GM19351 (cell line): ENCODE measurements around the gene MTERF4.

Experiments
- ATAC-seq: cut with Tn5 transposase; IDR thresholded peaks from one replicate; pipeline ENCODE4 v1.9.1; 2021; ENCODE audit warnings: mild to moderate bottlenecking, moderate library complexity; ENCODE audit not compliant: unreplicated experiment

Gene MTERF4

DNA sequence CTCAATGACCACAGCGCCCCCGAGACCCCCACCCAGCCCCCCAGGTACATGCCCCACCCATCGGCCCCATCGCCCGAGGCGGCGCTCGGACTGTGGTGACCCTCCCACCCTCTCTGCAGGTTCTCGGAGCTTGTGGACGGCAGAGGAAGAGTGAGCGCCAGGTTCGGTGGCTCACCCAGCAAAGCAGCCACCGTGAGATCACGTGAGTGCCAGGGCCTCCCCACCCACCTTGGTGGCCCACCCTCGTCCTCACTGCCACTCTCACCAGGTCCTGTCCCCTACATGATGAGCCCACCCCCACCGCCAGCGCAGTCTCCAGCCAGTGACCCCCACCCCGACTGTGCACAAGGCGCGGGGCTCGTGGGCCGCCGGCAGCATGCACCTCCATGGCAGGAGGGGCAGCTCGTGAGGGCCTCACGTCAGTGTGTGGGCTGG lies 30.4 kb downstream of the MTERF4 start:
- ATAC-seq: no peak

DNA sequence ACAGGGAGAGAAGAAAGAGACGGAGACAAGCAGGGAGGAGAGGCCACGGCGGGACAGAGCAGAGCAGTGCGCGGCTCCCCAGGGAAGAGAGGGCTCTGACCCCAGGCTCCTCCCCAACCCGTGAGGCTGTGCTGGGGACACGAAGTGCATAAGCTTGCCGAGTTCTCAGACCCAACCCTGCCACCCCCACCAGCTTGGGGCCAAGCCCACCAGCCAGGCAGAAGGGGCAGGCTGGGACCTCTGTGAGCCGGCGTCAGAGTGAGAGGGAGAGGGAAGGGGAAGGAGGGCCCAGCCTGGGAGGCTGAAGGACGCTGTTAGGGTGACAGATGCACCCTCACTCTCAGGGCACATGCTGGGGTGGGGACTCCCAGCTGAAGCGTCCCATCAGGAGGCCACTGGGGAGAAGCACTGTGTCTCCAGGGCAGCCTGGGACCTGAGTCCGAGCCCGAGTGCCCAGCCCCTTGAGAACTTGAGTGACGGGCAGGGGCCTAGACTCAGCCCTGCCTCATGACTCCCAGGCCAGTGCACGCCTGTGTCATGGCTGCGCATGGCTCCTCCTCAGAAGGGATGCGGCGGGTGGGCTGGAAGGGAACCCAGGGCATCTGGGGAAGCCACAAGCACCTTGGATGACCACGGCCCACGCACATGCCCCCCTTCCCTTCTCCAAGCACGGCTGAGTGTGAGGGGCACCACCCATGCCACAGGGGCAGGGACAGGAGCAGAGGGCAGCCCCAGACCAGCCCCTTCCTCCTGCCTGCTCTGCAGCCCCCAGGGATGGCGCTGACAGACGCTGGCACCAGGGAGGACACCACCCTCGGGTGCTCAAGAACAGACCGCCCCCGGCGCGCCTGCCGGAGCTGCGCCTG lies 31.0 kb downstream of the MTERF4 start:
- ATAC-seq: no peak

DNA sequence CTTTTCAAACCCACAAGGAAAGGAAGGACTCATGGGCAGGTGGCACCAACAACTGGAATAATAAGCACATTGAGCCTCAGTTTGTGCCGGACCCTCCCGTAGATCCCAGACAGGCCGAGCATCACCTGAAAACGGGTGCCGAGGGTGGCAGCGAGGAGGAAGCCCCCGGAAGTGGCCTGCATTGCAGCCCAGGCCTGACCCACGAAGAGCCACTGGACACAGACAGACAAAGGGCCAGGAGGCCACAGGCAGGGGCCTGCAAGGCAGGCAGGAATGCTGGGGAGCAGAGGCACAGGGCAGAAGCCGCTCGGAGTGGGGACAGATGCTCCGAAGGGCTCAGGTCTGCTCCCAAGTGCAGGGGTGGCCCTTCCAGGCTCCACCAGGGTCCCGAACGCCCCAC lies 31.7 kb downstream of the MTERF4 start:
- ATAC-seq: no peak

- no peak for ATAC-seq
Observed at GRCh38 chr2:241069821-241070281, 32.2 kb downstream of the MTERF4 start.

GRCh38 chr2:241068942-241069810 lies 32.9 kb downstream of the MTERF4 start:
- ATAC-seq: no peak

DNA sequence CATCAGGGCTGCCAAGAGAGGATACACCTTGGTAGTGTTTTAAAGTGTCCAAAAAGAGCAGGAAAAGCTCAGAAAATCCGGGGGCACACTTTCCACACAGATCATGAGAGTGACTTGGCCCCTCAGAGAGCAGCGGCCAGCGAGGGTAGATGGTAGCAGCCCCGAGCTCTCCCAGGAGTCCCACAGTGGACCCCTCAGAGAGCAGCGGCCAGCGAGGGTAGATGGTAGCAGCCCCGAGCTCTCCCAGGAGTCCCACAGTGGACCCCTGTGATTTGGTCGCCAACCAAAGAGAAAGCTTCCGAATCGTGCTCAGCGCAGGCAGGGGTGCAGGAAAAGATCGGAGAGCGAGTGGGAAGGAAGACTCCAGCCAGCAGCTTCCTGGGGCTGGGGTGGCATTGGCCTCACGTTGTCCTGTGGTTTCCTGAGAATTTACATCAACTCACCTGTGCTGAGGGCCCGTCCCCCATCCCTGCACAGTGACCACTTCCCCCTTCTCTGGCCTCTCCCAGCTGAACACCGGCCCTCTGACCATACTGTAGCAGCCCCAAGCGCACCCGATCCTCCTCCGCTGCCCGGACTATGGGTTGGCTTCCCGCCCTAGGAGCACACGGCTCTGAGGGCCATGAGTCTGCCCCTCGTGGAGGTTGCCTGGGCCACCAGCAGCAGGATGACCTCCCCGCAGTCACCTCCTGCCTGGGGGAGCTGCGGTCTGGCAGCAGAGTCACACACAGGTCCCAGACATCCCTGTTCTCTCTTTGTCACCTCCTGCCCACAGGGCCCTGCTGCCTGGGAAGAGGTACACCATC lies 33.7 kb downstream of the MTERF4 start:
- no peak for ATAC-seq

DNA sequence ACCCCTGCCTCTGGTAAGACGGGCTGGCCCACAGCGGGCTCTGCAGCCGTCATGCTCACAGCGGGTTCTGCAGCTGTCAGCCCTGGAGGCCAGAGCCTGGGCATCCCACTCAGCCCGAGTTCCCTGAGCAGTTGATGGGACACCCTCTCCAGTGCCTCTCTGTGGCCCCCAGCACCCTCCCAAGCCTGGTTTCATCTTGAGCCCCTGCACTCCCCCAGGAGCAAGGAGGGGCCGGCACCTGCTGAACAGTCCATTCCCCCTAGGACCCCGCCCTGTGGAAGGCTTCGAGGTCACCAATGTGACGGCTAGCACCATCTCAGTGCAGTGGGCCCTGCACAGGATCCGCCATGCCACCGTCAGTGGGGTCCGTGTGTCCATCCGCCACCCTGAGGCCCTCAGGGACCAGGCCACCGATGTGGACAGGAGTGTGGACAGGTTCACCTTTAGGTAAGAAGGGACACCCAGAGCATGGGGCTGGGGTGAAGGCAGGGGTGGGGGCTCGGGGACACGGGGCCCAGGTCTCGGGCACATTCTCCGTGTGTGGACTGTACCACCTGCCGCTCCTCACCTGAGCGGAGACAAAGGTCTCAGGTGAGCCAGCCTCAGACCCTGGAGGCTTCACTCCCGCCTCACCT lies 34.5 kb downstream of the MTERF4 start:
- ATAC-seq: no peak

- ATAC-seq: no peak
Observed at GRCh38 chr2:241066893-241067341, 35.2 kb downstream of the MTERF4 start.

GRCh38 chr2:241066171-241066892 lies 35.8 kb downstream of the MTERF4 start:
- ATAC-seq: no peak

GRCh38 chr2:241065355-241065803 lies 36.7 kb downstream of the MTERF4 start:
- ATAC-seq: no peak

DNA sequence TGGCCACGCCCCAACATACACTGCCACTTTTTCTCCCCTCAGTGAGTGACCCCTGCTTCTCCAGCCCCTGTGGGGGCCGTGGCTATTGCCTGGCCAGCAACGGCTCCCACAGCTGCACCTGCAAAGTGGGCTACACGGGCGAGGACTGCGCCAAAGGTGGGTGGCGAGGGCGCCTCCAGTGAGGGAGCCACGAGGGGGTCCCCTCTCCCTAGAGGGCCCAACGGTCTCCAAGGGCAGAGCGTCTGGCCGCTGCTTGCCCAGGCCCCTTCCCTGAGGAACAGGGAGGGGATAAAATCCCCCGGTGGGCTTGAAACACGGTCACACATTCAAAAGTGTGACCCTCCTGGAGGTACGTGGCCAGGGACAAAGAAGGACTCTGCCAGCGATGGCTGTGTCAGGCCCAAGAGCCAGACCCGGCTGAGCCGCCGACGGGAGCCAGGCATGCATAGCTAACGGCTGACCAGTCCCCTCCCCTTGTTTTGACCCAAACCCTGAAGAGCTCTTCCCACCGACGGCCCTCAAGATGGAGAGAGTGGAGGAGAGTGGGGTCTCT lies 37.2 kb downstream of the MTERF4 start:
- ATAC-seq: no peak

- no peak for ATAC-seq
Observed at GRCh38 chr2:241064008-241064801, 37.9 kb downstream of the MTERF4 start.

- ATAC-seq: no peak
Observed at GRCh38 chr2:241063587-241063986, 38.5 kb downstream of the MTERF4 start.

DNA sequence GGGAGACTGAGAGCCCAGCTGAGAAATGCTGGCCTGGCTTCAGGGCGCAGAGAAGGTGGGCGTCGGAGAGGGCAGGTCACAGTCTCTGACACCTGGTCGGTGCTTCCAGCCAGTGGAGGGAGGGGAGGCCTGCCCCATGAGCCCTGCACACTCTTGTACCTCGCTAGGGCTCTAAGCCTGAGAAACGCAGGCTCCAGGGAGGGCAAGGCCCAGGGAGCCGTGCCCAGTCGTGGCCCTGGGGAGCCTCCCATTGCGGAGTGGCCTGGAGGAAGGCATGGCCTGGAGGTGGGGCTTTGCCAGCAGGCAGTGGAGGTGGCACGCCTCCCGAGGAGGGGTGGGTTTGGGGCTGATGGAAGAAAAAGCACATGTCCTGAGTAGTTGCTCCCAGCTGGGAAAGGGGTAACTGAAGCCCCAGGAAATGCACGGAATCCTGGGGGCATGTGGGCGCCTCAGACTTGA lies 39.0 kb downstream of the MTERF4 start:
- ATAC-seq: no peak

GRCh38 chr2:241062389-241063092 lies 39.5 kb downstream of the MTERF4 start:
- no peak for ATAC-seq

GRCh38 chr2:241061275-241061674 lies 40.8 kb downstream of the MTERF4 start:
- ATAC-seq: no peak

GRCh38 chr2:241053576-241054251 lies 48.4 kb downstream of the MTERF4 start:
- no peak for ATAC-seq
